Forelimb muscle (tissue), 1 donor: ENCODE data around the gene TMBIM6. TPM values are rescaled to one million over a fixed set of nuclear protein-coding genes. Genes with fewer than 3 reads are reported as not detected.
"Not testable (repeated sequence)": the region's sequence is repeated elsewhere in the genome, so short reads cannot be mapped to it uniquely, and the experiment has no call there.

Experiments
- DNase-seq: peaks from one replicate; pipeline ENCODE4 v3.0.0-alpha.2; 2013; ENCODE audit warnings: low read depth
- polyA plus RNA-seq: library from polyadenylated mRNA; unstranded; fragments of 120-200 nt; gene quantifications from one replicate; pipeline ENCODE4 v1.2.1, GENCODE V29; 2013; ENCODE audit not compliant: insufficient read length

Gene TMBIM6
- 241 TPM for polyA plus RNA-seq

GRCh38 chr12:49740930-49741881 lies at the start of gene TMBIM6:
Gene TMBIM6, plus strand, starts transcription at chr12:49741557. Its CDS starts 10,937 bp downstream, at chr12:49752494.
- DNase-seq = peak; percentile 100

- DNase-seq = no peak
Observed at GRCh38 chr12:49692851-49693250, 48.5 kb upstream of the TMBIM6 start.

GRCh38 chr12:49693931-49694444 lies 47.4 kb upstream of the TMBIM6 start:
- DNase-seq = no peak

- DNase-seq = no peak
Observed at GRCh38 chr12:49696723-49697122, 44.6 kb upstream of the TMBIM6 start.

- no peak for DNase-seq
Observed at GRCh38 chr12:49697808-49698207, 43.5 kb upstream of the TMBIM6 start.

GRCh38 chr12:49698619-49699545 lies 42.5 kb upstream of the TMBIM6 start:
- no peak for DNase-seq

GRCh38 chr12:49702009-49702408 lies 39.3 kb upstream of the TMBIM6 start:
- no peak for DNase-seq

- DNase-seq = no peak
Observed at GRCh38 chr12:49702676-49703215, 38.6 kb upstream of the TMBIM6 start.

GRCh38 chr12:49703647-49704137 lies 37.7 kb upstream of the TMBIM6 start:
- no peak for DNase-seq

- DNase-seq = no peak
Observed at GRCh38 chr12:49705479-49706134, 35.8 kb upstream of the TMBIM6 start.

GRCh38 chr12:49706351-49707127 lies 34.8 kb upstream of the TMBIM6 start:
- DNase-seq = no peak

GRCh38 chr12:49707128-49707811 lies 34.1 kb upstream of the TMBIM6 start, which contains the start of gene FMNL3:
Gene FMNL3, minus strand, starts transcription at chr12:49707405. Its CDS starts 225 bp downstream, at chr12:49707180.
- DNase-seq = peak; percentile 83

GRCh38 chr12:49707812-49708147 lies 33.6 kb upstream of the TMBIM6 start:
- no peak for DNase-seq

- no peak for DNase-seq
Observed at GRCh38 chr12:49708851-49709250, 32.5 kb upstream of the TMBIM6 start.

- DNase-seq = not testable (repeated sequence)
Observed at GRCh38 chr12:49713952-49714351, 27.4 kb upstream of the TMBIM6 start.

GRCh38 chr12:49716553-49716952 lies 24.8 kb upstream of the TMBIM6 start:
- DNase-seq = no peak

GRCh38 chr12:49717800-49718199 lies 23.6 kb upstream of the TMBIM6 start:
- not testable (repeated sequence) for DNase-seq

- no peak for DNase-seq
Observed at GRCh38 chr12:49720214-49720613, 21.1 kb upstream of the TMBIM6 start.

- not testable (repeated sequence) for DNase-seq
Observed at GRCh38 chr12:49721355-49721754, 20.0 kb upstream of the TMBIM6 start.

GRCh38 chr12:49728446-49728845 lies 12.9 kb upstream of the TMBIM6 start:
- DNase-seq = no peak
